Kidney (tissue), 14 donors: ENCODE data around the gene PDZD2. TPM values are rescaled to one million over a fixed set of nuclear protein-coding genes. Genes with fewer than 3 reads are reported as not detected.

ENCODE experiments used
- DNase-seq, 5 donors: peaks; one replicate each; pipeline ENCODE4 v3.0.0-alpha.2; 2013 to 2020
- FAIRE-seq: peaks from 2 replicates; lab custom pipeline; 2012; peaks lifted over from hg19 to GRCh38; lab: Jason Lieb, UNC
- H3K27ac ChIP-seq, 2 donors: one replicate each; pipeline ENCODE4 v1.7.0; 2013; ENCODE audit warnings: low read depth in 2 of 2, low read length in 2 of 2, inconsistent platforms in 1 of 2
- H3K27me3 ChIP-seq: one replicate; pipeline ENCODE4 v1.7.1; 2013; ENCODE audit warnings: low read length, inconsistent platforms; ENCODE audit not compliant: control insufficient read depth, insufficient read depth
- H3K36me3 ChIP-seq, 3 donors: one replicate each; pipeline versions ENCODE4 v1.7.0 to v1.7.1; 2013; ENCODE audit warnings: low read length in 3 of 3, control low read depth in 1 of 3, inconsistent platforms in 1 of 3; ENCODE audit not compliant: insufficient read depth in 3 of 3, control insufficient read depth in 2 of 3
- H3K4me1 ChIP-seq, 3 donors: one replicate each; pipeline versions ENCODE4 v1.7.0 to v1.7.1; 2013; ENCODE audit warnings: low read length in 3 of 3, inconsistent platforms in 1 of 3, low read depth in 1 of 3; ENCODE audit not compliant: control insufficient read depth in 2 of 3, insufficient read depth in 2 of 3
- H3K4me3 ChIP-seq, 3 donors: one replicate each; pipeline versions ENCODE4 v1.7.0 to v1.8.1; 2013; ENCODE audit warnings: low read length in 3 of 3, control low read depth in 1 of 3, inconsistent platforms in 1 of 3
- H3K9ac ChIP-seq, 3 donors: one replicate each; pipeline versions ENCODE4 v1.7.0 to v1.7.1; 2013; ENCODE audit warnings: low read length in 3 of 3, control low read depth in 1 of 3, inconsistent platforms in 1 of 3
- H3K9me3 ChIP-seq, 3 donors: one replicate each; pipeline versions ENCODE4 v1.7.0 to v1.7.1; 2013; ENCODE audit warnings: low read length in 3 of 3, control low read depth in 1 of 3, inconsistent platforms in 1 of 3; ENCODE audit not compliant: control insufficient read depth in 2 of 3, insufficient read depth in 1 of 3
- intact Hi-C: fragments of 100-400 bp; cut with DNase I; formaldehyde crosslinking; loops from one replicate; pipeline ENCODE4 v1.11.1; 2022
- polyA plus RNA-seq: library from polyadenylated mRNA; stranded (reverse); fragments of 350-450 nt; fragmentation: Illumina TruSeq; extraction: RNeasy Lipid Tissue Mini Kit (QIAGEN cat#74804); gene quantifications from one replicate; pipeline ENCODE4 v1.2.3, GENCODE V29; 2014; ENCODE audit warnings: low read depth, low replicate concordance; ENCODE audit not compliant: insufficient read depth
- total RNA-seq: library from RNA; stranded (reverse); fragmentation: NEBNext Ultra II Directional; extraction: Animal tissue kit (Norgen Biotek cat#: 25700); gene quantifications from one replicate; pipeline ENCODE4 v1.2.1, GENCODE V29; 2021
- TF ChIP-seq, protein P1 (sequence below): IDR thresholded peaks from 3 replicates; pipeline ENCODE4 v1.5.1; 2012; ENCODE audit warnings: mild to moderate bottlenecking, moderate library complexity, borderline replicate concordance; ENCODE audit not compliant: insufficient read depth; ENCODE audit errors: extremely low read depth
- donor health status: control.
- donor health status: control.
- donor health status: control.
- donor health status: control.
- donor health status: control.
- donor health status: DM: yes; HTN: yes; CAD: no.
- donor health status: Normal renal cell carcinoma (clear cell type).

Gene PDZD2
- total and polyA plus RNA-seq, 2 donors from 2014 or later: 6.2 to 14.8 TPM

DNA sequence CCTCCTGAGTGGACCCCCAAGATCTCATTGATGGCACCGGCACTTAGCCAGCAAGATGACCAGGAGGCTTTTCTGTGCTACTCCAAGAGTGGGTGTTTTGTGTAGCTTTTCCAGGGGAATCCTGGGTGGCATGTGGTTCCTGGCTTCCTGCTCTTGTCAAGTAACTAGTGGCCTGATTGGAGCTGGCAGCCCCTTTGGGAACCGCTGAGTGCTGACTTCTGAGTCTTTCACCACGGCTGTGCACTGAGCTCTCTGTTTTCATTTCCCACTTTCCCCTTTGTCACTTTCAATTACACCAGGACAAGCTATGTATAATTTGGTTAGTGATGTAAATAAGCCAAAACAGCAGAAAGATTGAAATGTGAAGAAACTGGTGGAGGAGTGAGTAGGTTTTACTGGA is 279.8 kb downstream of the PDZD2 start:
- Histone ChIP-seq H3K36me3 (no peaks in the 10 kb centered on the region), H3K27me3 (no peaks in the 10 kb centered on the region), H3K9ac (no peak overlapping the region), H3K4me1 (no peaks in the 10 kb centered on the region), H3K4me3 (no peak overlapping the region), H3K9me3 (no peaks in the 10 kb centered on the region), H3K27ac (no peak overlapping the region)
- FAIRE-seq (no peak), DNase-seq (no peak)
- intact Hi-C loops: no loop called here
- TF ChIP-seq, protein P1, sequence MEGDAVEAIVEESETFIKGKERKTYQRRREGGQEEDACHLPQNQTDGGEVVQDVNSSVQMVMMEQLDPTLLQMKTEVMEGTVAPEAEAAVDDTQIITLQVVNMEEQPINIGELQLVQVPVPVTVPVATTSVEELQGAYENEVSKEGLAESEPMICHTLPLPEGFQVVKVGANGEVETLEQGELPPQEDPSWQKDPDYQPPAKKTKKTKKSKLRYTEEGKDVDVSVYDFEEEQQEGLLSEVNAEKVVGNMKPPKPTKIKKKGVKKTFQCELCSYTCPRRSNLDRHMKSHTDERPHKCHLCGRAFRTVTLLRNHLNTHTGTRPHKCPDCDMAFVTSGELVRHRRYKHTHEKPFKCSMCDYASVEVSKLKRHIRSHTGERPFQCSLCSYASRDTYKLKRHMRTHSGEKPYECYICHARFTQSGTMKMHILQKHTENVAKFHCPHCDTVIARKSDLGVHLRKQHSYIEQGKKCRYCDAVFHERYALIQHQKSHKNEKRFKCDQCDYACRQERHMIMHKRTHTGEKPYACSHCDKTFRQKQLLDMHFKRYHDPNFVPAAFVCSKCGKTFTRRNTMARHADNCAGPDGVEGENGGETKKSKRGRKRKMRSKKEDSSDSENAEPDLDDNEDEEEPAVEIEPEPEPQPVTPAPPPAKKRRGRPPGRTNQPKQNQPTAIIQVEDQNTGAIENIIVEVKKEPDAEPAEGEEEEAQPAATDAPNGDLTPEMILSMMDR: no peak

DNA sequence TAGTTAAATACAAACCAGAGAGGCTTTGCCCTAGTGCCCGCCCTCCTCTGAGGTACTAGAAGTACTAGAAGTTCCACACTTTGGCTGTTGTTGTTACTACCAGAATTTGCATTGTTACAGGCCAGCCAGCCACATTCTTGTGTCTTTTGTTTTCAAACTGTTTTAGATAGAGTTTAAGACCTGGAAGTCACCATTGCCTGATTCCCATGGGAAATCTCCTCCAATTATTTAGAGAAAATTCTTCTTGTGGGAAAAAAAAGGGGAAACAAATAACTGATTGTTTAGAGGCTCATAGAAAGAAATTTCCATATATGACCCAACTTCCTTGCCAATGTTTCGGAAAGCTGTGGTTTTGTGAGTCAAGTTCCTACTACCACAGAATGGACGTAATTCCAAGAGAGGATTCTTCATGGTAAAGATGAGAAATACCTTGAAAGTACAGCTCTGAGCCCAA is 282.9 kb downstream of the PDZD2 start:
- Histone ChIP-seq H3K36me3 (no peaks in the 10 kb centered on the region), H3K27me3 (no peaks in the 10 kb centered on the region), H3K9ac (no peak overlapping the region), H3K9me3 (no peaks in the 10 kb centered on the region), H3K4me1 (no peaks in the 10 kb centered on the region), H3K27ac (no peak overlapping the region), H3K4me3 (no peak overlapping the region)
- DNase-seq (no peak), FAIRE-seq (no peak)
- intact Hi-C loops: no loop called here
- TF ChIP-seq, protein P1: no peak

DNA sequence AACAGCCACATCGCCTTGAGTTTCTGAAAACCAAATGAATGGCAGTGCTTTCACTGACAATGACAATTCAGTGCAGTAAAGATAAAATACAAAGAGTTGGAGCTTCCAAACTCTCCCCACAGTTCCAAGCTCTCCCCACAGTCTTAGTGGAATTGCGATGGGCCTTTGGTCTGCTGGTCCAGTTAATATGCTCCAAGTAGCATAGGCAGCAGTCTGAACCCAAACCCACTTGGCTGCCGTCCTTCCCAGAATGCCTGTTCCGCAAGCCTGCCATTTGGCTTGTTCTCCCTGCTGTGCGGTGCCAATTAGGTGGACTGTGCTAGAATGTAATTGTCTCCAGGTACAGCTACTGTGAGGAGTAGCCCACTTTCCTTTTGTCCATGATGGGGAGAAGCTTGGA is 285.1 kb downstream of the PDZD2 start:
- no peaks in the 10 kb centered on the region for H3K36me3 ChIP-seq
- no peak for FAIRE-seq

More for the DNA sequence above, 285.1 kb downstream of the PDZD2 start:
- Histone ChIP-seq H3K9me3 (no peaks in the 10 kb centered on the region), H3K27ac (no peak overlapping the region), H3K27me3 (no peaks in the 10 kb centered on the region), H3K9ac (no peak overlapping the region), H3K4me1 (no peaks in the 10 kb centered on the region), H3K4me3 (no peak overlapping the region)
- TF ChIP-seq, protein P1: no peak
- intact Hi-C loops: no loop called here
- DNase-seq: no peak
